SK-N-MC (cell line): ENCODE data around the gene XPR1.
"Not testable (repeated sequence)": the region's sequence is repeated elsewhere in the genome, so short reads cannot be mapped to it uniquely, and the experiment has no call there.

ENCODE experiments used
- EZH2 ChIP-seq: fragments of 200-600 bp; sonication (generic); IDR thresholded peaks from one replicate; pipeline ENCODE4 v1.6.1; 2017; ENCODE audit warnings: antibody characterized with exemption
- POLR2AphosphoS5 ChIP-seq: IDR thresholded peaks from 2 replicates; pipeline ENCODE4 v1.6.1; 2012; ENCODE audit warnings: mild to moderate bottlenecking, low read depth, low read length, borderline replicate concordance

DNA sequence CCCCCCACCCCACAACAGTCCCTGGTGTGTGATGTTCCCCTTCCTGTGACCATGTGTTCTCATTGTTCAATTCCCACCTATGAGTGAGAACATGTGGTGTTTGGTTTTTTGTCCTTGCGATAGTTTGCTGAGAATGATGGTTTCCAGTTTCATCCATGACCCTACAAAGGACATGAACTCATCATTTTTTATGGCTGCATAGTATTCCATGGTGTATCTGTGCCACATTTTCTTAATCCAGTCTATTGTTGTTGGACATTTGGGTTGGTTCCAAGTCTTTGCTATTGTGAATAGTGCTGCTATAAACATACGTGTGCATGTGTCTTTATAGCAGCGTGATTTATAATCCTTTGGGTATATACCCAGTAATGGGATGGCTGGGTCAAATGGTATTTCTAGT is 51.3 kb downstream of the XPR1 start:
- not testable (repeated sequence) for TF ChIP-seq POLR2AphosphoS5, EZH2
